HG03469 (cell line): Measurements from ENCODE around the gene PIK3R5.

Experiments used
- ATAC-seq: cut with Tn5 transposase; IDR thresholded peaks from one replicate; pipeline ENCODE4 v1.9.1; 2021; ENCODE audit warnings: mild to moderate bottlenecking, moderate library complexity, moderate number of reproducible peaks; ENCODE audit not compliant: unreplicated experiment

Gene PIK3R5

GRCh38 chr17:8836821-8837562 lies 128.5 kb downstream of the PIK3R5 start:
- no peak for ATAC-seq

GRCh38 chr17:8835631-8836364 lies 129.7 kb downstream of the PIK3R5 start:
- no peak for ATAC-seq

- ATAC-seq = no peak
These were observed 130.4 kb downstream of the PIK3R5 start for GRCh38 chr17:8835106-8835505.

- ATAC-seq = no peak
These were observed 132.7 kb downstream of the PIK3R5 start for GRCh38 chr17:8832711-8833352.

GRCh38 chr17:8831234-8831849 lies 134.2 kb downstream of the PIK3R5 start:
- no peak for ATAC-seq

GRCh38 chr17:8830141-8830540 lies 135.4 kb downstream of the PIK3R5 start:
- ATAC-seq = no peak

GRCh38 chr17:8829036-8829941 lies 136.2 kb downstream of the PIK3R5 start:
- ATAC-seq = no peak
